NCI-H82 (cell line): Measurements from ENCODE around the gene SMC3.
"Not testable (repeated sequence)": the region's sequence is repeated elsewhere in the genome, so short reads cannot be mapped to it uniquely, and the experiment has no call there.

Experiments used
- DNase-seq: peaks from one replicate; lab custom pipeline; 2025; lab: John Stamatoyannopoulos, UW

SMC3 gene

DNA sequence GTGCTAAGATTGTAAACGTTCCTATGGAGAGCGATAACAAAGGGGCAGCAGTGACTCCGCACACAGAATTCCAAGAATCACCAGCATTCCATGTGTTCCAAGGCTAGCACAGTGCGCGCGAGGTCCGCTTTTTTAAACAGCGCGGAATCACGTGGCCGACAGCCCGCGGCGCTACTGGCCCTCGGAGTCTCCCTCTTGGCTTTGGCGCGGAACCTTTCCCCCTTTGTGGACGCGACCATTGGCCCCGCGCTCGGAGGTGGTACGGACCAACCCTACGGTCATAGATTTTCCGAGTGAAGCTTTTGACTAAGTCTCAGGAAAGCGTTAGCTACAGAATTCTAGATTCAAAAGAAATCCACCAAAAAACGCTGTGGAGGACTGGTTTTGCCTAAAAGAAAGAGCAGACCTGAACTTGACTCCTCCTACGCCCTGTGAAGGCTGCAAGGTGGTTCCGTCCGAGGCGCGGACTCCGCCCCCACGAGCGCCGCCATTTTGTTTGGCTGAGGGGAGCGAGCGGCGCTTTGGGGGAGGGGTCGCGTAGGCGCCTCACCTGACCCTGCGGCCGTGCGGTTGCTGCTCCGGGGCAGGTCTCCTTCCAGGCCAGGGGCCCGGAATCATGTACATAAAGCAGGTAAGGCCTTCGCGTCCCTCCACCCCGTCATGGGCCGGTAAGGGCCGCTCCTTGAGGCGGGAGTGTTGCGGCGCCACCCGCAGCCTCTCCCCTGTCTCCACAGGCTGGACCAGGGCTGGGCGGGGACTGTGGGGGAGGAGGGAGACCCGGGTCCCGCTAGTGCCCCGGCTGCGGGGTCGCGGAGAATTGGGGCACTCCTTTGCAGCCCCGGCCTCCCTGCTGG, at the start of gene SMC3:
Gene SMC3 (plus strand): TSS at position 495 of the 854 bp plus-strand sequence. CDS start 122 bp downstream, at position 617.
- peak; percentile 97 for DNase-seq

DNA sequence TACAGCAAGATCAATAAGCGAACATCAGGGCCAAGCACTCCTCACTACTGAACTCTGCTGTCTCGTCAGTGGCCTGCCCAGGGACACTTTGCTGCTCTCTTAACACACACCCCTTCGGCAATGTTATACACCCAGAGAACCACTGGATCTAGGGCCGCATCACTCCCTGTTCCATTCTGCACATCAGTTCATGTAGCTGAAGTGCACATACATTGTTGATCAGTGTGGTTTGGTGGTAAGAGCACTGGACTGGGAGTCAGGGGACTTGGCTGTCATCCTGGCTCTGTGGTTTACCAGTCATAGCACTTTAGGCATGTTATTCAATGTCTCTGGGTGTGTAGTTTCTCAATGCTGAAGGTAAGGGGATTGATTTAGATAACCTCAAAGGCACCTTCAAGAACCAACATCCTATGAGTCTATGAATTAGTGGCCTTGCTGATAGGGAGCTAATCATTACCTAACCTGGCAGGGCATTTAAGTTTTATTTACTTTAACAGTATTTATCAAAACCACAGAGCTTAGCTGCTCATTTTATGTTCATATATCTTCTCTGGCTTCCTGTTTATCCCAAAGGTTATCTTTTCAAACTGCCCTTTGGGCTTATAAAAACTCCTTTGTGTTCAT, 45.0 kb upstream of the SMC3 start:
- no peak for DNase-seq

DNA sequence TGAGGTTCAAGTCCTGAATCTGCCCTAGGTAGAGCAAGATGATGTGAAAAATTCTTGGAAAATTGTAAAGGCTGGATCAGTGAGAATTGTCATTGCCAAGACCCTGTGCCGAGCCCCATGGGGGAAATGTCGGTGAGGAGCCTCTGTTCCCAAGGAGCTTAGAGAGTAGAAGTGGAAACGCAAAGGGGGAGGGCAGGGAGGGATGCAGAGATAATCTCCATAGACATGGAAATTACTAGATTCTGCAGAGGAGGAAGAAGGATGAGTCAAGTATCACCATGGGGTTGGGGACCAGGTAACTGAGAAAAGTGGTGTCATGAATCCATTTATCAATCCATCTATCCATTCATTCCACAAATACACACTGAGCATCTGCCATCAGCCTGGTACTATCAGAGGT, 43.8 kb upstream of the SMC3 start:
- no peak for DNase-seq

DNA sequence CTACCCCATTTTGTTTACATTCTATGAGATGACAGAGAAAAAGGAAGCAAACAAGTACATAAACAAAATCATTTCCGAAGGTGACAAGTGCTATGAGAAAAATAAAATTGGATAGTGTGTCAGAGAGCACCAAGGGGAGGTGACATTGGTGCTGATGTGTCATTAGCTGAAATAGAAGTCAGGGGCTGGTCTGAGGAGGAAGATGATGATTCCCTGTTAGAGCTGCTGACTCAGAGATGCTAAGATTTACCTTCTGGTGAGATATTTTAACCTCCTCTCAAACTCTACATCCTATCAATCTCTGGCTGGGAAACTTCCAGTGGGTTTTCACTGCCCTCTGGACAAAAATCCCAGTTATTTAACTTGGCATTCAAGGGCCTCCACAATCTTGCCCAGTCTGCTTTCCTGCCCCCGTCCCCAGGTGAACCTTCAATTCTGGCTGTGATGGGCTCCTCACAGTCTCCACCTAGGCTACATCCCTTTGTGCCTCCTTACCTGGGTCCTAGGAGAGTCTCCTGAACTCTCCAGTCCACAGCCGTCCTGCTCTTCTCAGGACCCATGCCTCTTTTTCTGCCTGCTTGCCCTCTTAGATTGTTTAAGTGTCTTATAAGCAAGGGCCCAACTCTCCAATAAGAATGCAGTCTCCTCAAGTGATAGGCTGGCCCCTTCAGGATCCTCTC, 43.2 kb upstream of the SMC3 start:
- no peak for DNase-seq

DNA sequence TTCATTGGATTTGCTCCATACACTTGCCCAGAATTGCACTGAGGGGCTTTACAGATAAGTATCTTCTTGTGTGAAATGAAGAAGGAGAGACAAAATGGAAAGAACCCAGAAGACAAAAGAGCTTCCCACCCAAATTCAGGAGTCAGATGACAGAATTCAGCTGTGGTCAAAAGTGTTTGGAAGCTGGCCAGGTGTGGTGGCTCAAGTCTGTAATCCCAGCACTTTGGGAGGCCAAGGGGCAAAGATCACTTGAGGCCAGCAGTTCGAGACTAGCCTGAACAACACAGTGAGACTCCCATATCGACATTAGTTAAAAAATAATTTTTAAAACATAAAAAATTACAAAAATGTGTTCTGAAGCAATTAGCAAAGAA, 42.6 kb upstream of the SMC3 start:
- no peak for DNase-seq

DNA sequence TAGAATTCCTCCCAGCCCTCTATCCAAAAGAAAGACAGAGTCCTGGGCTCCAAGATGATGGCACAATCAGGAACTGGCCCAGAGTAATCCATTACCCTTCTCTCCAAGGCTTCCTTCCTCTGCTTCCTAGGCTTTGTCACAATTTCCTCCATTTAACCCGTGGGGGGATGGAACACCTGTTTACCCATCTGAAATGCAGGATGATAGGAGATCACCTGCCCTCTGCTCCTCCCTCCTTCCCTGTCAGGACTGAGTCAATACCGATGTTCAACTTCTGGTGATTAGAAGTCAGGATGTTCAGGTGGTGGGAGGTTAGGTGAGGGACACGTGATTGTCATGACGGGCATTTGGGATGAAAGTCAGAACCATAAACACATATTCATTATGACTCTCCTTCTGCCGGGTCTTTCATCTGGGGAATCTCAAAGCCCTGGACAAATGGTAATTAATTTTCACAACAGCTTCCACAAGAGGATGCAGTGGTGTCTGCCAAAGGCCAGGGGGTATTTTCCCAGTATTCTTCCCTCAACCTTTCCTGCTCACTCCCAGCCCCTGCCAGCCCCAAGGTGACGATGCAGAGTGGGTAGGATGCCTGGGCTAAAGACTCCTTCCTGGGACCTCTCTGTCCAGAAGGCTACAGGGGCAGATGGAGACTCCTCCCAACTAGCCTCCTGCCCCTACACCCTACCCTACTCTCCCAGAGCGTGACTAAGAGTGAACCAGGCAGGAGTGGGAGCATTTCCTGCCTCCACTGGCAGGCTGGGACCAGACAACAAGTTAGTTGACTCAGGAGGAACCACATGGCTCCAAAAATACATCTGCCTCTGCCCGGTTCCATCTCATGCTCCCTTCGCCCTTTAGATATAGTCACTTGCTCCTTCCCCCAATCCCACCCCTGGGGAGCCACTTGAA, 41.9 kb upstream of the SMC3 start:
- DNase-seq = no peak

DNA sequence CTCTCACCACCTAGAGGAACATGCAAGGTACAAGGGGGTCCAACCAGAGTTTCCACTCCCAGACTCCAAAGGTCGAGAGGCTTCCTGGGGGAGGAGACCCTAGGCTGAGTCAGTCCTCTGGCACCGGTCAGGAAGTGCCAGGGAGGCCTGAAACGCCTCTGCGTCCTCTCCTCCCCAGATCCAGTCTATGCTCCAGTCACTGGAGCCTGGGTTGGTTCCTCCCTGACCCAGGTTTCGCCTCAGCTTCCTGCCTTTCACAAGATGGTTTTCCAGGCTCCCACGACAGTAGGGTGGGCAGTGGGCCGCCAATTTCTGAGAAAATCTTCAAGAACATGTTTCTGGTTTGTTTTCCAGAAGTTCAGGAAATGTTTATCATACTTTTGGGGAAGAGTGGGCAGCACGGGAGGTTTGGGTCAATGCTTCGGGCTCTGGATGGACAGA, 39.7 kb upstream of the SMC3 start:
- DNase-seq = no peak

DNA sequence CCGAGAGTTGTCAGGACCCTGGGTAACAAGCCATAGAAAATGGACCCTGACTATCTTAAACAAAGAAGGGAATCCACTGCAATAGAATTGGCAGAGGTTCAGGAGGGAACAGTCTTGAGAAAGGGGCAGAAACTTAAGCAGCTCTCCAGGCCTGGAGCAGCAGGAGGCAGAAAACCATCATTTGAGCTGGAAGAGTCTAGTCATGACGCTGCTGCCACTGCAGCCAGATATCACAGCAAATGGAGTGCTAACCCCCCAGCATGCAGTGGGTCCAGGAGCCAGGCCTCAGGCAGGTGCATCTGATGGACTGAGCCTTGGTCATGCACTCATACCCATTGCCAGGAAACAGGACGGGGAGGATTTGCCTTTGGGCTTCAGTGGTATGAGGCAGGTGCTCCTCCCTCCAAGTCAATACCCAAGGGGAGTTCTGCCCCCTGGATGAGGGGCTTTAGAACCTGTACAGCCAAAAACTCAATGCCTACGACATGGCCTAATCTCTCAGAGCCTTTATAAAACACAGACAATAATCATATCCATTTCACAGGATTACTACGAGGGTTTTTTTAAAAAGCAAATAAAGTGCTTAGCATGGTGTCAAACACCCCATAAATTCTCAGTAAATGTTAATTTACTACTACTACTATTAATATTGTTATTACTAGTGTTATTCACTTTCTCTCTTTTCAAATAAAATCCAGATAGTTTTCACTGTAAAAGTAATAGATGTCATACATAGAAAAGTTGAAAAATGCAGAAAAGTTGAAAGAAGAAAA, 39.1 kb upstream of the SMC3 start:
- DNase-seq = no peak

DNA sequence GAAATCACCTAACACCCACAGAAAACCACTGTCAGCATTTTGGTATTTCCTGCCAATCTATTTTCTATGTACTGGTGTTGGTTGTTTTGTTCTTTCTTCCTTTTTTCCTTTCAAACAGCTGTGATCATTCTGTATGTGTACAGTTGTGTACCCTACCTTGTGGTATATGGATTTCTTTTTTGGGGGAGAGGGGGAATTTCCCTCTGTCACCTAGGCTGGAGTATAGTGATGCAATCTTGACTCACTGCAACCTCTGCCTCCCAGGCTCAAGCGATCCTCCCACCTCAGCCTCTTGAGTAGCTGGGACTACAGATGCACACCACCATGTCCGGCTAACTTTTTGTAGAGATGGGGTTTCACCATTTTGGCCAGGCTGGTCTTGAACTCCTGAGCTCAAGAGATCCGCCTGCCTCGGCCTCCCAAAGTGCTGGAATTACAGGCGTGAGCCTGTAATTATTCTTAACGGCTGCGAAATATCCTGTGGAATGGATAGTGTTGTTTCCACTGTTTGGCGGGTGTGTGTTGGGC, 38.4 kb upstream of the SMC3 start:
- DNase-seq = not testable (repeated sequence)

DNA sequence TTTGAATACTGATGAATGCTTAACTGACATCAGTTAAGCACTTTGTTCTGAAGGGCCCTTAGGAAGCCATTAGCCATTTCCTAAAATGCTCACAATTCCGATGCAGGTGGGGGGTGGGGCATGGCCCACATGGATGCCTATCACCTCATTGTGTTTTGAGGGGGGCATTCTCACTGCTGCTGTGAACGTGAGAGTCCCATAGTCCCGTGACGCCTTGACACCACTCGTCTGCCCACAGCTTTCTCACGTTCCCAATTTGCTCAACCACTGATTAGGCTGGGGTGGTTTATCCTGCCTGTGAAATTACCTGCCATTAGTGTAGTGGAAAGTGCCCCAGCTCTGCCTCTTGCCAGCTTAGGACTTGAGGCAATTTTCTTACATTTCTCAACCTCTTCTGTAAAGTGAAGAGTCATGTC, 37.9 kb upstream of the SMC3 start:
- DNase-seq = no peak

DNA sequence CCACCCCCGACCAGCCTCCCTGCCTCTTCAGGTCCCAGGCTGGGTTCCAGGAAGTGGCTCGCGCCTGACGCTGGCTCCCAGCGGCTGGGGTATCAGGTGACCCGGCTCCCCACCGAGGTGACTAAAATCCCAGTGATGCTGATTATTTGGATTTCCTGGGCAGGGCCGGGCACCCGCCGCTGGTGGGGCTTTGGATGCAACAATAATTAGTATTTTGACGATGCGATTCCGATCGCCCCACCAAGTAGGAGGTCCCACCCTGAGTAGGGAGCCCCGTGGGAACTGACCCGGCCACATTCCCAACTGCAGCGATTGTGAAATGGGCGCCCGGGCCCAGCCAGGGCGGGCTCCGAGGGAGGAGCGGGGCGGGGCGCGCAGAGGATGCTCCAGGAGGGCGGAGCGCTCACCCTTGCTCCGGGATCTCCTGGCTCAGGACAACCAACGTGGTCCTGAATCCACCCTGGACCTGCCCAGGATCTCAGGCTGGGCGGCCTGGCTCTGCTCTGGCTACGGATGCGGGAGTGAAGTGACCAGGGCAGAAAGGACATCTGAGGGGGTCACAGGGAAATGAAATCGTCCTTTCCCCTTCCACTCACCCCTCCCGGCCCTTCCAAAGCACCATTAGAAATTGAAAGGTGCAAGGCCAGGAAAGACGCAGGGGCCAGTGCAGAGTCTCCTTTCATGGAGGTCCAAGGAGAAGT, 37.2 kb upstream of the SMC3 start:
- no peak for DNase-seq

DNA sequence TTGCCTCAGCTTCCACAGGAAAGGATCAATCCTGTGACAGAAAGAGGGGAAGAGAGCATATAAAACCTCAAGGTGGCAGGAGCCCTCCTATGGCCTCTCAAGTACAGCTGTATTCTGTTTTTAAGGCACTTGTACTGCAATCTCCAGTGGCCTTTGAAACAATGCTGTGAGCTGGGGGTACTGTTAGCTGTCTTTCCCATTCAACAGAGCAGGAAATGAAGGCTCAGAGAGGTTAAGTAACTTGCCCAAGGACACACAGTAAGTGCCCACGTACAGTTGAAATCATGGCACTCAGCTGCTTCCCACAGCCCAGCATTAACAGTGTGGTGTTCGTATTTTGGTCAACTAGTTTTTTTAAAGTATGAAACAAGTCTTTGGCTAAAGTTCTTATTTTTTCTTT, 35.8 kb upstream of the SMC3 start:
- DNase-seq = no peak

DNA sequence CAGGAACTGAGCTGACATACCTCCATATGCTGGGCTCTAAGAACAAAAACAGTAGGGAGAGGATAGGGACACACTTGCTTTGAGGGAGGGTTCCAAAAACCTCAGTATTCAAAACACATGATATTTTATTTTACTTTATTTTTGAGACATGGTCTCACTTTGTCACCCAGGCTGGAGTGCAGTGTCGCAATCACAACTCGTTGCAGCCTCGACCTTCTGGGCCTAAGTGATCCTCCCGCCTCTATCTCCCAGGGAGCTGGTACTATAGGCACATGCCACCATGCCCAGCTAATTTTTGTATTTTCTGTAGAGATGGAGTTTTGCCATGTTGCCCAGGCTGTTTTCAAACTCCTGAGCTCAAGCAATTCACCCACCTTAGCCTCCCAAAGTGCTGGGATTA, 34.9 kb upstream of the SMC3 start:
- DNase-seq = not testable (repeated sequence)

DNA sequence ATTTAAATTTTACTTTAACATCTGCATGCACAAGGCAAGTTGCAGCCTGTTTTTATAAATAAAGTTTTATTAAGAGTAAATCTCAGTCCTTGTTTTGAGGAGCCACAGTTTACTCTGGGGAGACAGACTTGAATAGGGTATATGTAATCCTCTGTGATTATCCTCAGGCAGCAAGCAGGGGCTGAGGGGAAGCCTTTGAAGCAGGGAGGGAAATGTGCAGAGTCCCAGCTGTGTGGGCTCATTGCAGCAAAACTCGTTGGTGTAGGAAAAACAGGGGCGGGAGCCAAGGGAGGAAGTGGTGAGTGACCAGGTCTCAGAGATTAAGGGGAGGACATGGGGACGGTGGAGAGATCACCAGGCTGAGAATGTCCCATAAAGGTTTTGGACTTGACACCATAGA, 34.3 kb upstream of the SMC3 start:
- peak; percentile 70 for DNase-seq

DNA sequence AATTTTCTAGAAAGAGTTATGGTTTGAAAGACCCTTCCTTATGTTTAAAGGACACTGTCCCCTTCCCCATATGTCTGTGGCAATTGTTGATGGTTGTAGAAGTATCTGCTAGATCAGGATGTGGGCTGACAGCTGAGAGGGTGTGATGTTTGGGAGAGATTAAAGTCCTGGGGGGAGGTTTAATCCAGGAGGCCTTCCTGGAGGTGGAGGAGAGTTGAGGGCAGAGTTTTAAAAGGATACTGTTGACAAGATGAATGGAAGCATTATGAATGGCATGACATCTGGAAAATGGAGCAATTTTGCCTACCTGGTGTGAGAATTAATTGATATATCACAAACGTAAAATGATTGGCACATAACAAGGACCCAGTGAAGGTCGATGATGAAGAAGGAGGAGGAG, 32.9 kb upstream of the SMC3 start:
- no peak for DNase-seq

DNA sequence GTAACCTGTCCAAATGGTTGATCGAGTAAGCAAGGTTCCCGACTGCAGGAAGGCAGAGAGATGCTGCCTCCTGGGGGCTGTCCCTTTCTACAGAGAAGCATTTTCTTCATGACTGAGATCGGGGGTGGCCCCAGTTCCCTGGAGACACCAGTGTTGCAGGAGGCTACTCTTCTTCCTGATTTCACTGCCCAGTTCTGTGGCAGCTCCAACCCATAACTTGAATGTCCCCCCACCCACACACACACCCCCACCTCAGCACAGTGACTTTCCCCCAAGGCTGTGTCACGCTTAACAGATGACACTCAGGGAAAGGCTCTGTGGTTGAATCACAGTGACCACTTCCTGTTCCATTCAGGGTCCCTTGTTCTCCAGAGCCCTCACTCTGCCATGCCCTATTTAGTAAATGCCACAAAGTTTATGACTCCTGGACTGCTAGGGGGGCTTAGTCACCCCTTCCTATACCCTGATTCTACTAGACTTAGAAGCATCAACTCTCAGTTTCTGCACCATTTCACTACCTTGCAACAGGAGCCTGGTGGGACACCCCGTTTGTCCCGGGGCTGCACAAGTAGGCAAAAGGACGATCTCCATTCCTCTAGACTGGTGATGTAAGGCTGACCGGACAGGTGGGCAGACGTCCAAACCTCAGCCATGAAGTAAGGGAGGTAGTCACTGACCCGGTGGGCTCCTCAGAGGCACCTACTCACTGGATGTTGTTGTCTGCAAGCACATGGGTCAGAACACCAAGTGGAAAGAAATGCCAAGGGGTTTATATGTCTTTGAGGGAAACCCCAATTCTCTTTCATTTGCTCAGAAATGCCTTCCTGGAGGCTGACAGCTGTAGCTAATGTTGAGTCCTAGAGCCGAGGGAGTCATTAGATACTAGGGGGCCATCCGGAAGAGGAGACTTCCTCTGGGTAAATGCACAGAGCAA, 31.3 kb upstream of the SMC3 start:
- DNase-seq = no peak

DNA sequence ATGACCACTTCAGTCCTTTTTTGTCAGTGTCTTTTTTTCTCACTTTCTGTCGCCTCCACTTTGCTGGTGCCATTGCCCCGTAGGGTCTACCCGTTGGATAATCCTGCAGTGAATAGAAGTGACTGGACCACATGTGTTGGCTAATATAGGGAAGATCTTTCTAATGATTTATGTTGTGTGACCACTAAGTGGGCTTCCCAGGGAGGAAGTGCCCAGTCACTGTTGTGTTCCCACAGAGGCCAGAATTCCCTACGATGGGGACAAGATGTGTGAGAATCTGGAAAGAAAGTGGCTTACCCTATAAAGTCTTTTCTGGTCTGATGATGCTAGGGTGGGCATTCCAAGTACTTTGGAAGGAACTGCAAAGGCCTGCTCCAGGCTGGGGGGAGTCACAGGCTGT, 28.4 kb upstream of the SMC3 start:
- DNase-seq = no peak

DNA sequence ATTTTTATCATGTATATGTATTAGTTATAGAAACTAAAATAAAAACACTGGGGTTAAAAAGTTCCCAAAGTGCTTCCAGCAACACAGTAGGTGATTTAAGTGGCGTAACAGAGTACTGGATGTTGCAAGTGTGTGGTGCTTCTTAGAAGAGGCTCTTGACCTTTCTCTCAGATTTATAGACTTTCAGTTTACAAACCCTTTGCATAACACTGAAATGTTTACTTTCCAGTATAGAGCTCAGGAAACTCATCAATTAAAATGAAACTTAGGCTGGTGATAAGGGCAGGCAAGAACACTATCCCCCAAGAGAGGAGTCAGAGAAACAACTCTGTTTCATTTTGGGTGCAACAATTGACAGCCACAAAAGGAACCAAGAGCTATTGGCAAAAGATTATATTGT, 27.5 kb upstream of the SMC3 start:
- no peak for DNase-seq

DNA sequence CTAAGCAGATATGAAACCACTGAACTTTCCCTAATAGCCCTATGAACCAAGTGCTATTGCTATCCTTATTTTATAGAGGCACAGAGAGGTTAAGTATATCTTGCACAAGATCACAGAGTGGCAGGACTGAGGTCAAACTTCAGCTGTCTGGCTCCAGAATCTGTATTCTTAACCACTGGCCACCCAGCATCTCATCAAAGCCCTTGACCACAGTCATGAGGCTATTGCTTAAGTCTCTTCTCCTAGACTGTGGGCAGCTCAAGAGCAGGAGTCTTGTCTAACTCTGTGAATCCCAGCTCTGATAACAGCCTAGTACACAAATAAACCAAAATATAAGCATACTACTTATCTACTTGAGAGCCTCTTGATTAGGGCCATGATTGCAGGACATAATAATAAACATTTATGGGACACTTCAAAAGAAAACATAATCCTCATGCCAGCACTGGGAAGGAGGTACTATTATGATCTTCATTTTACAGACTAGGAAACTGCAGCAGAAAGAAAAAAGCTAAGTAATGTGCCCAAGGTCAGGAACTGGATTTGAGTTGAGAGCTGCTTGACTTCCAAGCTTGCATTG, 22.4 kb upstream of the SMC3 start:
- no peak for DNase-seq
